ENCODE data around the gene FHIT.

DNA sequence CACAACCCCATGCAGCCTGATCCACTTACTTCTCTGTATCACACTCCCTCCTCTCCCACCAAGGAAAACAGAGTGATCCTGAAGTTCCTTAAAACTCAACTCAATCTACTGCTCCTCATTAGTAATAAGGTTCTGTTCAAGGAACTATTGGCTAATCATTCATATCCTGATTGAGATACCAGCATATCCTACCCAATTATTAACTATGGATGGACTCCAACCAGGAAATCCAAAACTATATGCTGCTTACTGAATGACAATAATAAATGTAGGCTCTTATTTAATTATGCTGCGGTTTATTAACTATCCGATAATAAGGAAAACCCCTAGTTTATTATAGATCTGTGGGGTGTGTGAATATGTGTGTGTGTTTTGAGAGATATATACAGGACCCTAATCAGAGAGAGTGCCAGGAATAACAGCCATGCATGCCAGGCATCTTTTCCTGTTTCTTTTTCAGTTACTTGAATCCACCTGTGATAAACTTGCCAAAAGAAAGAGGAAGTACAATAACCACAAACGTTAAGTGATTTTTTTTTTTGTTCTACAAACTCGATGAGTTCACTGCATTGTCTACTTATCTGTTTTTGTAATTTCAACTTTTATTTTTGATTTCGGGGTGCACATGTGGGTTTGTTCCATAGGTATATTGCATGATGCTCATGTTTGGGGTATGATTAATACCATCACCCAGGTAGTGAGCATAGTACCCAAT lies 1169.7 kb downstream of the FHIT start:
- no peak for TF ChIP-seq POLR2A (IDR thresholded peaks at IDR 0.05; ENCODE audit: low read depth, low read length)
- no peak for TF ChIP-seq POLR2AphosphoS5 (IDR thresholded peaks at IDR 0.05; ENCODE audit: low read depth, low read length)
- no peak for TF ChIP-seq TAF1 (IDR thresholded peaks at IDR 0.05; ENCODE audit: borderline replicate concordance, low read depth, low read length)

Data from GM12892 (cell line).